Measurements from ENCODE around the gene COX7A1.

COX7A1 gene

DNA sequence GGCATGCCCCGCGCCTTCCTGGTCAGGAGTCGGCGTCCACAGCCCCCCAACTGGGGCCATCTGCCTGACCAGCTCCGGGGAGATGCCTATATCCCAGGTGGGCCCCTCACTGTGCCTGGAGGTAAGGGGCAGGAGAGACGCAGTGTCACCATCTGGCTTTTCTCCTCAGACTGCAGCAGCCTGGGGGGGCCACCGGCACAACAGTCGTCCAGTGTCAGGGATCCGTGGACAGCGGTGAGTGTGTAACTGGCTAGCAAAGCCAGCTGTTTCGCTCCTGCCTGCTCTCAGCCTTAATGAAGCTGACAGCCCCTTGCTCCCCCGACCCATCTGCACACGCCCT lies 41.1 kb downstream of the COX7A1 start:
- DNase-seq = no peak

DNA sequence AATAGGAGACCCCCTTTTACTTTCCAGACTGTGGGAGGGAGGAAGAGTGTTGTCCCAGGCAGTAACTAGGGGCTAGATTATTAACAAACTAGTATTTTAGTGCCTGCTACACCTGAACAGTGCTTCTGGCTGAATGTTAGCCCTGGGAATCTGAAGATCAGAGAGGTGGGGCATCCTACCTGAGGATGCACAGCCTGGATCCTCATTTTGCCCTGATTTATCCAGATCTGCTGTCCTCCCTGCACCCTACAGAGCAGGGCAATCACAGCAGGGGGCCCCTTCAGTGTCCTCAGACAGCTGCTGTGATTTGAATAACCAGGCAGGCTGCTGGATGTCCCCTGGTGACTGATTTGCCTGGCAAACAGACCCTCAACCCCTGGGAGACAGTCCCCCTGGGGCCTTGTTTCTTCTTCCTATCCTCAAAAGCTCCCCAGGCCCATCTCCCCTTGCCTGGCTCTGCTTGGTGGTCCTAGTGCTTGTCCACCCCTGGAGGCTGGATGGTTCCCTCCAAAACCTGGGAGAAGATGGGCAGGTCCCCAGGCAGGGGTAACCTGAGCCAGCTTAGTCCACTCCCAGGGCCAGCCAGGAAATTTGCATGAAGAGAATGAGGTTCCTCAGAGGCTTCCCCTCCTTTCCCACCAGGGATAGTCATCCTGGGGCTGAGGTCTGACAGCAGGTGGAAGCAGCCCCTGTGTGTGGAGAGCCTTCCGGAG lies 41.6 kb downstream of the COX7A1 start, which contains the start of gene OVOL3:
Gene OVOL3, plus strand, starts transcription at position 657 of the 713 bp plus-strand sequence. CDS start 60 bp downstream, outside the sequence.
- no peak for DNase-seq

DNA sequence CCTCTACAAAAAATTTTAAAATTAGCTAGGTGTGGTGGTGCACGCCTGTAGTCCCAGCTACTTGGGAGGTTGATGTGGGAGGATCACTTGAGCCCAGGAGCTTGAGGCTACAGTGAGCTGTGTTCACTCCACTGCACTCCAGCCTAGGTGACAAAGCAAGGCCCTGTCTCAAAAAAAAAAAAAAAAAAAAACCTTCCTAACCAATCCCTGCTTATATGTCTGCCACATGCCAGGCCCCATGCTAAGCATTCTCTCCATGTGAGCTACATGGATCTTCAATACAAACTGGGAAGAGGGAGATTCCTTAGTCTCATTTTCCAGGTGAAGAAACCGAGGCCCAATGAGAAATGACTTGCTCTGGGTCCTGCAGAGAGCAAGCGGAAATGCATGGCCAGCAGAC lies 43.6 kb downstream of the COX7A1 start:
- no peak for DNase-seq

GRCh38 chr19:36106991-36107390 lies 45.3 kb downstream of the COX7A1 start:
- no peak for DNase-seq

DNA sequence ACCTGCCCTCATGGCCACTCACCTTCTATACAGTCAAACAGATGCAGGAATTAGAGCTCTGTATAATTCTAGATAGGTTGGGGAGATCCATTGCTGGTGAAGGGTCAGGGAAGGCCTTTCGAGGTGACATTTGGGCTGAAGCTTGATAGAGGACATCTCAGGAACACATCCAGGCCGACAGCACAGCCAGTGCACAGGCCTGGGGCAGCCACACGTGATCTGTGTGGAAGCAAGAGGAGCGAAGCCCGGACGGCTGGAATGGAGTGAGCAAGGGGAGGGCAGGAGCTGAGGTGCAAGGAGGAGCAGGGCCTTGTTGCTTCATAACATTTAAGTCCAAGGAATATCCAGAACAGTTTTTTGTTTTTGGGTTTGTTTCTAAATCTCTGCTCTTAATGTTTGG lies 45.8 kb downstream of the COX7A1 start:
- no peak for DNase-seq

GRCh38 chr19:36103842-36104552 lies 48.2 kb downstream of the COX7A1 start:
- peak; percentile 93 for DNase-seq

GRCh38 chr19:36103040-36103626 lies 49.1 kb downstream of the COX7A1 start:
- no peak for DNase-seq

GRCh38 chr19:36101550-36102327 lies 50.5 kb downstream of the COX7A1 start:
- no peak for DNase-seq

Data from hematopoietic multipotent progenitor cell treated with erythropoietin and hydrocortisone succinate and interleukin-3 and kit ligand, for 8 days (in vitro differentiated cells).